ENCODE measurements around the gene POM121L2. TPM values are rescaled to one million over a fixed set of nuclear protein-coding genes. Genes with fewer than 3 reads are reported as not detected.

POM121L2 gene
- total RNA-seq, 2 experiments from 2014 or later: not detected

- Mint-ChIP-seq H3K36me3 (ENCODE audit: low read depth) (peaks cover 15% of the 10 kb centered on the region), H3K9me3 (peaks cover 38% of the 10 kb centered on the region), H3K27ac (peak overlapping the region; percentile 2), H3K4me3 (peak overlapping the region; percentile 11), H3K4me1 (ENCODE audit: low read depth) (no peaks in the 10 kb centered on the region), H3K27me3 (peaks cover 95% of the 10 kb centered on the region)
- Histone ChIP-seq H3K27ac (ENCODE audit: low read depth in 1 of 2, low read length in 2 of 2) (no peak overlapping the region), H3K9me3 (ENCODE audit: control insufficient read depth in 1 of 2, insufficient read depth in 1 of 2, low read length in 2 of 2) (peaks cover 30 to 61% of the 10 kb centered on the region in 2 experiments), H3K27me3 (ENCODE audit: control insufficient read depth in 1 of 2, insufficient read depth in 2 of 2, low read length in 2 of 2) (peaks cover 77 to 88% of the 10 kb centered on the region in 2 experiments), H3K36me3 (ENCODE audit: insufficient read depth, low read length) (no peaks in the 10 kb centered on the region), H3K4me3 (ENCODE audit: low read length) (no peak overlapping the region), H3K4me1 (ENCODE audit: insufficient read depth, low read length) (no peaks in the 10 kb centered on the region)
- ChIA-PET CTCF (no interaction called here), POLR2A (no interaction called here)
- ATAC-seq (ENCODE audit: poor library complexity) (no peak), DNase-seq (no peak)
- intact Hi-C loops (cut with DNase I, micrococcal nuclease): loop anchor here (1.0 to 10.0 kb wide), 7 partner anchors 15 to 1509 kb away; no protein-coding TSS in a partner anchor
- no peak for TF ChIP-seq CTCF (IDR thresholded peaks at IDR 0.05)
These were observed 16.6 kb downstream of the POM121L2 start for GRCh38 chr6:27295301-27296079.

GRCh38 chr6:27294409-27294808 is 17.7 kb downstream of the POM121L2 start:
- no peak overlapping the region for H3K4me3 ChIP-seq (ENCODE audit: low read length)
- Mint-ChIP-seq H3K4me1 (ENCODE audit: low read depth) (no peaks in the 10 kb centered on the region), H3K9me3 (peaks cover 42% of the 10 kb centered on the region), H3K36me3 (ENCODE audit: low read depth) (peaks cover 15% of the 10 kb centered on the region), H3K4me3 (no peak overlapping the region), H3K27me3 (peaks cover 96% of the 10 kb centered on the region), H3K27ac (no peak overlapping the region)
- H3K27me3 ChIP-seq (ENCODE audit: control insufficient read depth in 1 of 2, insufficient read depth in 2 of 2, low read length in 2 of 2): peaks cover 81 to 94% of the 10 kb centered on the region in 2 experiments
- no peaks in the 10 kb centered on the region for H3K36me3 ChIP-seq (ENCODE audit: insufficient read depth, low read length)
- no peaks in the 10 kb centered on the region for H3K4me1 ChIP-seq (ENCODE audit: insufficient read depth, low read length)
- ChIA-PET POLR2A (no interaction called here), CTCF (no interaction called here)
- ATAC-seq (ENCODE audit: poor library complexity): no peak
- no peak for TF ChIP-seq CTCF (IDR thresholded peaks at IDR 0.05)
- no peak for DNase-seq
- H3K27ac ChIP-seq (ENCODE audit: low read depth in 1 of 2, low read length in 2 of 2): no peak overlapping the region
- intact Hi-C loops (cut with DNase I, micrococcal nuclease): loop anchor here (2.0 to 10.0 kb wide), 5 partner anchors 260 to 1510 kb away; no protein-coding TSS in a partner anchor
- peaks cover 27 to 67% of the 10 kb centered on the region in 2 experiments for H3K9me3 ChIP-seq (ENCODE audit: control insufficient read depth in 1 of 2, insufficient read depth in 1 of 2, low read length in 2 of 2)

- no peaks in the 10 kb centered on the region for H3K4me1 Mint-ChIP-seq (ENCODE audit: low read depth)
- peaks cover 85 to 94% of the 10 kb centered on the region in 2 experiments for H3K27me3 ChIP-seq (ENCODE audit: control insufficient read depth in 1 of 2, insufficient read depth in 2 of 2, low read length in 2 of 2)
- ChIA-PET POLR2A (no interaction called here), CTCF (no interaction called here)
- H3K4me3 ChIP-seq (ENCODE audit: low read length): no peak overlapping the region
- no peak overlapping the region for H3K27ac ChIP-seq (ENCODE audit: low read depth in 1 of 2, low read length in 2 of 2)
- peaks cover 15% of the 10 kb centered on the region for H3K36me3 Mint-ChIP-seq (ENCODE audit: low read depth)
- no peak for TF ChIP-seq CTCF (IDR thresholded peaks at IDR 0.05)
- intact Hi-C loops (cut with DNase I, micrococcal nuclease): loop anchor here (2.0 to 10.0 kb wide), 5 partner anchors 261 to 1511 kb away; no protein-coding TSS in a partner anchor
- DNase-seq (no peak), ATAC-seq (ENCODE audit: poor library complexity) (no peak)
- peak overlapping the region; percentile 4 for H3K4me3 Mint-ChIP-seq
- no peaks in the 10 kb centered on the region for H3K36me3 ChIP-seq (ENCODE audit: insufficient read depth, low read length)
- H3K9me3 ChIP-seq (ENCODE audit: control insufficient read depth in 1 of 2, insufficient read depth in 1 of 2, low read length in 2 of 2): peaks cover 31 to 67% of the 10 kb centered on the region in 2 experiments
- no peaks in the 10 kb centered on the region for H3K4me1 ChIP-seq (ENCODE audit: insufficient read depth, low read length)
- peaks cover 46% of the 10 kb centered on the region for H3K9me3 Mint-ChIP-seq
- H3K27me3 Mint-ChIP-seq: peaks cover 96% of the 10 kb centered on the region
- peak overlapping the region; percentile 14 for H3K27ac Mint-ChIP-seq
These were observed 18.5 kb downstream of the POM121L2 start for GRCh38 chr6:27293436-27294098.
